GM10847 (cell line): ENCODE measurements around the gene TBX19.

Experiments used
- POLR2A ChIP-seq: IDR thresholded peaks from 2 replicates; pipeline ENCODE4 v1.6.1; 2011; ENCODE audit not compliant: insufficient read length; ENCODE audit errors: extremely low read depth

Gene TBX19

GRCh38 chr1:168297019-168297730, 16.5 kb downstream of the TBX19 start:
- TF ChIP-seq POLR2A: no peak

- TF ChIP-seq POLR2A: no peak
Measured at GRCh38 chr1:168298446-168298845, 17.8 kb downstream of the TBX19 start.

GRCh38 chr1:168300626-168301025, 19.9 kb downstream of the TBX19 start:
- TF ChIP-seq POLR2A: no peak

GRCh38 chr1:168301664-168302320, 21.1 kb downstream of the TBX19 start:
- no peak for TF ChIP-seq POLR2A

GRCh38 chr1:168303716-168304540, 23.3 kb downstream of the TBX19 start:
- TF ChIP-seq POLR2A: no peak

DNA sequence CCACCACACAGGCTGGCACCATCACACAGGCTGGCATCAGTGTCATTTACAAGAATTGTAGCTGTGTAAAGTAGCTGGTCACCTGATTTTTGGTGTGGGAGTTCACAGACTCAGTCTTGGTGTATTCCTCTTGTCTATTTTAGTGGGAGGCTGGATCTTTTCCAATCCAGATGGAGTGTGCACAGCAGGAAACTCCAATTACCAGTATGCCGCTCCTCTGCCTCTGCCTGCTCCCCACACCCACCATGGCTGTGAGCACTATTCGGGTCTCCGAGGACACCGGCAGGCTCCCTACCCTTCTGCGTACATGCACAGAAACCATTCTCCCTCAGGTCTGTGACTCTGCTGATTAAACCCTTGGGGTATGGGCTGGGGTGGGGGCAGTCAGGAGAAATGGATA, 24.2 kb downstream of the TBX19 start:
- no peak for TF ChIP-seq POLR2A

GRCh38 chr1:168312718-168313604, 32.3 kb downstream of the TBX19 start:
- no peak for TF ChIP-seq POLR2A

DNA sequence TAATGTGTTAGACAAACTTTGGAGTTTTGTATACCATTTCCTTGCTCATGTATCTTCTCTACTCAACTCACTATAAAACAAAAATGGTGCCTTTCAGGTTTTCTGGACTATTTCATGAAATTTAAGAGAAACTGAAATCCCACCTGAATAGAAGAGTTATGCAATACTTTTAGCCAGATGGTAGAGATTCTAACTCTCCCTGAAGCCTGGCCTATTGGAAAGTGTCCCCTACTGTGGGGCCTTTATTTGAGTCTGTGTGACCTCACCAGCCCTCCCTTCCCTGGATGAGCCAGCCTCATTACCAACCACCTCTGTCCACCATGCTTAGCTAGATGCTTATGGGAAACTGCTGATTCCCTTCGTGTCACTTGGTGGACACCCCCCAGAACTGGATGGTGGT, 35.5 kb downstream of the TBX19 start:
- no peak for TF ChIP-seq POLR2A

DNA sequence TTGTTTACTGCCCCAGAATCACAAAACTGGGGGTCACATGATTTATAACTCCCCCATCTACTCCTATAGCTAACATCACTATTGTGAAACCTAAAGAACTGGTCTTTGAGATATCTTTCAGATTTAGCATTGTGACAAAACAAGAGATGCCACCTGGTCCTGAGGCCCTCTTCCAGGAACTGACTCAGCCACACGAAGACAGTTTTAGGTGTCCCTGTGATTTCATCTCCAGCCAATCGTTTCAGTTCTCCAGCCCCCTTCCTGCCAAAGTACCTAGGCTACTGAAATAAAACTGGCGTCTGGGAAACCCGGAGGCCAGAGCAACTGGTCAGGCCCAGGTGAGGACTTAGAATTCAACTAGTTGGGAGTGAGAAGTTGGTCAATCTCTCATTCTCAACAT, 36.6 kb downstream of the TBX19 start:
- TF ChIP-seq POLR2A: no peak

GRCh38 chr1:168319691-168320090, 39.0 kb downstream of the TBX19 start:
- no peak for TF ChIP-seq POLR2A

DNA sequence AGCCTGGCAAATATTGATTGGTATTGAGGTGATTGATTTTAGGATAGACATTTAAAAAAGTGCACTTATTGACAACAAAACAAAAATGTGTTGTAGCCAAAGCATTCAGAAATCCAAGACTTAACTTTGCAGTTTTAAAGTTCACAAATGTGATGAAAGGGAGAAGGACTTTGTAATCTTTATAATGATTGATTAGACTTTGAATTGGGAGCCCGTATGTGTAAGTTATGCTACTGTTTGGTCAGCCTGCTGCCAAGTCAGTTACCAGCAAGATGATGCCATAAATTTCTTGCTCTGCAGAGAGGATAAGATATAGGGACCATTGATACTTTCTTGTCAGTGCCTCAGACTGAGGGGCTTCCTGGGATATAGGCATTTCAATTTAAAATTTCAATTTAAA, 39.5 kb downstream of the TBX19 start:
- no peak for TF ChIP-seq POLR2A

DNA sequence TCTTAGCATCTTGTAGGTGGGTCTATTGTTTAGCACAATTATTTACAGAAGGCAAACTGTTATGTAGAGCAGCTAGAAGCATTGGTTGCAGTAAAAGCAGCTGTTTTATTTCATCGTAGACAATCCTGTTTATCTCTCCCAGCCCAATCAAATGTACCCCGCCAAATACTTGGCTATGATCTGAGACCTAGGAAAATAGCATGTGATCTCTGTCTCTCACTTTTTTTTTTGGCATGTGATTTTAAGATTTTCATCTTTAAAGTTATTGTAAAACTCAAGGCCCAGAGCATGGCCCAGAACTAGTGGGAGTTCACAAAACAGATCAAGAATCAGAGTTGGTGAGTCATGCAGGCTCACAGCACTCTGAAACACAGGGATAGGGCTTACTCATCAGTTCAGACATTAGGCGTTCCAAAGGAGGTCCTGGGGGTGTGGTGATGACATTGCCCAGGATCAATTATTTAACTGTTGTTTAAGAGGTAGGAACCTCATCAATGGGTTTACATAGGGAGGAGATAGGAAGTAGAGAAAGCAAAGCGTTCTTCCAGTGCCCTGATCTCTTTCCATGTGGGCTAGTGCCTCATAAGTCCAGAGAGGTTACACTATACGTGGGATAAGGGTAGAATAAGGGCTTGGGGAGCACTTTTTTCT, 40.2 kb downstream of the TBX19 start:
- TF ChIP-seq POLR2A: no peak

GRCh38 chr1:168321945-168322344, 41.3 kb downstream of the TBX19 start:
- TF ChIP-seq POLR2A: no peak

DNA sequence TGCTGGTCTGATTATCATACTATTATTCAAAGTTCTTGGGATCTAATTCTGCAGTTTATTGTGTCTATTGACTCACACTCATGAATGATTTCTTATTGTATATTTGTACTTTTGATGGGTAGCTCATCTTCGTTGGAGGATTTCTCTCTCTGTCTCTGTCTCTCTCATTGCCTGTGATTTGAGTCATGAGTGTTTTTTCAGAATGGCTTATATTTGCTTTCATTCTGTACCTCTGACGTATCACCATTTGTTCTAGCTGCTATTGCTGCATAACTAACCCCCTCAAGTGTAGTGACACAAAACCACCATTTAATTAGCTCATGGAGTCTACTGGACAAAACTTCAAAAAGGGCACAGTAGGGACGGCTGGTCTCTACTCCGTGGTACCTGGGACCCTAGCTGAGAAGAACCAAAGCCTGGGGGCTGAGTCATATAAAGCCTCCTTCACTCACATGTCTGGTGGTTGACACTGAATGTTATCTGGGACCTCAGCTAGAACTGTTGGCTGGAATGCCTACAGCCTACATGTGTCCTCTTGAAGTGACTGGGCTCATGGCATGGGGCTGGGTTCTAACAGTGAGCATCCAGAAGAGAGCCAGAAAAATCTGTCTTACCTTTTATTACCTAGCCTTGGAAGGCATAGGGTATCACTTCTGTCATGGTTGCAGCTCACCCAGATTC, 44.2 kb downstream of the TBX19 start:
- TF ChIP-seq POLR2A: no peak

DNA sequence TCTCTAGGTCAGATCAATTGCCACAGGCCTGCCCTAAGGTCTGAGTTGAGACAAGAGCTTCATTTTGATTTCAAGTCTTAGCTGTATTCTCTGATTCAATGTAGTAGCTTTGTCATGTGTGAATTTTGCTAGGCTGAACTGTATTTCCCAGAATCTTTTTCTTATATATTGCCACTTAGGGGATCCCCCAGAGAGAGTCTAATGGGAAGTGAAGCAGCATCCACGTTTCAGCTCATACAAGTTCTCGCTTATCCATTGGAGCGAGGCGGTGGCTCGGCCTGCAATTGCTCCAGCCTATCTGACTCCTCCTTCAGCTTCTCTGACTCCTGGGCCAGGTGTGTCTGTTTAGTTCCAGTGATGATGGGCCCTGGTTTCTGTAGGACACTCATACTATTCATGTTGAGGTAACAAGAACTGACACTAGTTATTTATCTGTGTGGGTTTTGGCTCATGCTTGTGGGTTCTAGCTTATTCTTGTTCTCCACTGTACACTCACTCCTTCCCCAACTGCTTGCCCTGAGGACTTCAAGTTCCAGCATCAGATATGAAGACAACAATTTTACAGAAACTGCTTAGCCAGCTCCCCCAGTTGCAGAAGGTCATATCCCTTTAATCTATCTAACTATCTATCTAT, 48.2 kb downstream of the TBX19 start:
- no peak for TF ChIP-seq POLR2A
